Measurements from ENCODE around the gene CA12.

CA12 gene

DNA sequence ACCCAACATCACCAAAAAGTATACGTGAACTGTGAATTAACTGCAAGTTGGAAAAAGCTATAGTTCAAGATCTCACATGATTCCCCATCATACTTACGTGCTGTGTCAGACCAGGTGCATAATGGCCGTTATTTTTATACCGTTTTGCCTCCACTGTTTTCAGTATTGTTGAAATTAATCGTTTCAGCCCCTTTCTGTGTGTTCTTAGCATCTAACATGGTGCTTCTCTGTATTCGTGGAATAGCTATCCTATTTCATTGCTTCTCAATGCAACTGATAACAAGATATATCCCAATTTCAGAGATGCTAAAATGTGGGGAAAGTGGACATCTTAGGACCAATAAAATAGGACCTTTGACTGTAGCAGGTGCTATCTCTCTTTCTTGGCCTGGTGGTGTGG is 13.7 kb downstream of the CA12 start:
- H3K4me3 ChIP-seq (ENCODE audit: severe bottlenecking) = no peak overlapping the region
- TF ChIP-seq, protein P1, sequence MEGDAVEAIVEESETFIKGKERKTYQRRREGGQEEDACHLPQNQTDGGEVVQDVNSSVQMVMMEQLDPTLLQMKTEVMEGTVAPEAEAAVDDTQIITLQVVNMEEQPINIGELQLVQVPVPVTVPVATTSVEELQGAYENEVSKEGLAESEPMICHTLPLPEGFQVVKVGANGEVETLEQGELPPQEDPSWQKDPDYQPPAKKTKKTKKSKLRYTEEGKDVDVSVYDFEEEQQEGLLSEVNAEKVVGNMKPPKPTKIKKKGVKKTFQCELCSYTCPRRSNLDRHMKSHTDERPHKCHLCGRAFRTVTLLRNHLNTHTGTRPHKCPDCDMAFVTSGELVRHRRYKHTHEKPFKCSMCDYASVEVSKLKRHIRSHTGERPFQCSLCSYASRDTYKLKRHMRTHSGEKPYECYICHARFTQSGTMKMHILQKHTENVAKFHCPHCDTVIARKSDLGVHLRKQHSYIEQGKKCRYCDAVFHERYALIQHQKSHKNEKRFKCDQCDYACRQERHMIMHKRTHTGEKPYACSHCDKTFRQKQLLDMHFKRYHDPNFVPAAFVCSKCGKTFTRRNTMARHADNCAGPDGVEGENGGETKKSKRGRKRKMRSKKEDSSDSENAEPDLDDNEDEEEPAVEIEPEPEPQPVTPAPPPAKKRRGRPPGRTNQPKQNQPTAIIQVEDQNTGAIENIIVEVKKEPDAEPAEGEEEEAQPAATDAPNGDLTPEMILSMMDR (IDR thresholded peaks at IDR 0.05; ENCODE audit: poor library complexity, severe bottlenecking) = no peak
- DNase-seq (ENCODE audit: low spot score) (no peak), ATAC-seq (ENCODE audit: low read depth) (no peak)
- H3K27ac ChIP-seq (ENCODE audit: poor library complexity, severe bottlenecking) = no peak overlapping the region
- H3K27me3 ChIP-seq (ENCODE audit: insufficient read depth, poor library complexity, severe bottlenecking) = no peaks in the 10 kb centered on the region
- H3K9me3 ChIP-seq (ENCODE audit: severe bottlenecking) = no peaks in the 10 kb centered on the region
- peaks cover 24% of the 10 kb centered on the region for H3K4me1 ChIP-seq (ENCODE audit: insufficient read depth, poor library complexity, severe bottlenecking)
- peaks cover 18% of the 10 kb centered on the region for H3K36me3 ChIP-seq (ENCODE audit: low read depth)

DNA sequence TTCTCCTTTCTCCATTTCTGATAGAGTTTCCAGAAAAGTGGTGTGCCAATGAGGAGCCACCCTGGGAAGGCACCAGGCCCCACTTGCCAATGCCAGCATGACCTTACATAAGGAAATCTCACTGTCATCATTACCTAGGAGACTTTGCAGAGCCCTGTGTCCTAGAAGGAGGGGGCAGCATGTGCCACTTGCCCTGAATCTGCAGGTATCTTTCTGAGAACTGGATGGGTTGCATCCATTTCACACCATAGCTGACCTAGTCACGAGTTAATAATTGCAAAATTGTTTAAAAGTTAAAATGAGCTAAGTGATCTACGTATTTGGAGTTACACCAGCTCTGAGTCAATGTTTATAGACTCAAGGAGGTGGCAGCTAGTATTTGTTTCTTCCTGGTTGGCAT is 14.3 kb downstream of the CA12 start:
- Histone ChIP-seq H3K9me3 (ENCODE audit: severe bottlenecking) (no peaks in the 10 kb centered on the region), H3K36me3 (ENCODE audit: low read depth) (peaks cover 18% of the 10 kb centered on the region), H3K4me3 (ENCODE audit: severe bottlenecking) (no peak overlapping the region), H3K27me3 (ENCODE audit: insufficient read depth, poor library complexity, severe bottlenecking) (no peaks in the 10 kb centered on the region), H3K4me1 (ENCODE audit: insufficient read depth, poor library complexity, severe bottlenecking) (peaks cover 19% of the 10 kb centered on the region), H3K27ac (ENCODE audit: poor library complexity, severe bottlenecking) (no peak overlapping the region)
- ATAC-seq (ENCODE audit: low read depth) (no peak), DNase-seq (ENCODE audit: low spot score) (no peak)
- TF ChIP-seq, protein P1 (IDR thresholded peaks at IDR 0.05; ENCODE audit: poor library complexity, severe bottlenecking) = no peak

DNA sequence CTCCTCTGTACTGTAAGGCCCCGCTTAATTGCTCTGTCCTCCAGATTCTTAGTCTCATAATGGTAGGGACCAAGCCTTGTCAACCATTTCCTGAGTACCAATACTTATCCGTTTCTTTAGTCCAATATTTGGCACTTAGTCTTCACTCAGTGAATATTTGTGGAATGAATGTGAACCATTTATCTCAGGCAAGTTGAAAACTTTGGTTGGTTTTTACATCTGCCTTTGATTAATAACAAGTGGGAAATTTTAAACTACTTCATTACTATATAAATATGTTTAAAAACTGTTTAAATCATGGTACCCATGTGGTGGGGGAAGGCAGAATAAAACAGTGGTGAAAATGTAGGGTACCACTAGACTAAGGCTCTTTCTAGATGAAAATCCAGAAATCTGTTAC is 15.2 kb downstream of the CA12 start:
- H3K4me1 ChIP-seq (ENCODE audit: insufficient read depth, poor library complexity, severe bottlenecking) = peaks cover 9% of the 10 kb centered on the region
- no peak overlapping the region for H3K4me3 ChIP-seq (ENCODE audit: severe bottlenecking)
- peaks cover 18% of the 10 kb centered on the region for H3K36me3 ChIP-seq (ENCODE audit: low read depth)
- DNase-seq (ENCODE audit: low spot score) (no peak), ATAC-seq (ENCODE audit: low read depth) (no peak)
- no peak overlapping the region for H3K27ac ChIP-seq (ENCODE audit: poor library complexity, severe bottlenecking)
- TF ChIP-seq, protein P1 (IDR thresholded peaks at IDR 0.05; ENCODE audit: poor library complexity, severe bottlenecking) = no peak
- no peaks in the 10 kb centered on the region for H3K27me3 ChIP-seq (ENCODE audit: insufficient read depth, poor library complexity, severe bottlenecking)
- H3K9me3 ChIP-seq (ENCODE audit: severe bottlenecking) = no peaks in the 10 kb centered on the region

- DNase-seq (ENCODE audit: low spot score) = no peak
- H3K27me3 ChIP-seq (ENCODE audit: insufficient read depth, poor library complexity, severe bottlenecking) = no peaks in the 10 kb centered on the region
- no peak for ATAC-seq (ENCODE audit: low read depth)
- peaks cover 15% of the 10 kb centered on the region for H3K36me3 ChIP-seq (ENCODE audit: low read depth)
- H3K4me3 ChIP-seq (ENCODE audit: severe bottlenecking) = no peak overlapping the region
- no peak overlapping the region for H3K27ac ChIP-seq (ENCODE audit: poor library complexity, severe bottlenecking)
- TF ChIP-seq, protein P1 (IDR thresholded peaks at IDR 0.05; ENCODE audit: poor library complexity, severe bottlenecking) = no peak
- H3K4me1 ChIP-seq (ENCODE audit: insufficient read depth, poor library complexity, severe bottlenecking) = peaks cover 7% of the 10 kb centered on the region
- H3K9me3 ChIP-seq (ENCODE audit: severe bottlenecking) = no peaks in the 10 kb centered on the region
Observed at GRCh38 chr15:63365273-63365680, 16.4 kb downstream of the CA12 start.

GRCh38 chr15:63364399-63365272 is 17.0 kb downstream of the CA12 start:
- peaks cover 7% of the 10 kb centered on the region for H3K4me1 ChIP-seq (ENCODE audit: insufficient read depth, poor library complexity, severe bottlenecking)
- TF ChIP-seq, protein P1 (IDR thresholded peaks at IDR 0.05; ENCODE audit: poor library complexity, severe bottlenecking) = no peak
- no peak for DNase-seq (ENCODE audit: low spot score)
- no peak overlapping the region for H3K27ac ChIP-seq (ENCODE audit: poor library complexity, severe bottlenecking)
- ATAC-seq (ENCODE audit: low read depth) = no peak
- H3K4me3 ChIP-seq (ENCODE audit: severe bottlenecking) = no peak overlapping the region
- H3K36me3 ChIP-seq (ENCODE audit: low read depth) = peaks cover 15% of the 10 kb centered on the region
- H3K9me3 ChIP-seq (ENCODE audit: severe bottlenecking) = no peaks in the 10 kb centered on the region
- H3K27me3 ChIP-seq (ENCODE audit: insufficient read depth, poor library complexity, severe bottlenecking) = no peaks in the 10 kb centered on the region
